Measurements from ENCODE around the gene ZBTB47.

- TF ChIP-seq POLR2A (IDR thresholded peaks at IDR 0.05) (no peak), CTCF (IDR thresholded peaks at IDR 0.05) (no peak)
Measured at GRCh38 chr3:42647821-42648459, 5.6 kb upstream of the ZBTB47 start.
